Islet of Langerhans (tissue), 1 donor: ENCODE results near the gene RAD23B.
"Not testable (repeated sequence)": the region's sequence is repeated elsewhere in the genome, so short reads cannot be mapped to it uniquely, and the experiment has no call there.

Experiments used
- FAIRE-seq: peaks from one replicate; lab custom pipeline; 2011; peaks lifted over from hg19 to GRCh38; lab: Jason Lieb, UNC

Gene RAD23B

DNA sequence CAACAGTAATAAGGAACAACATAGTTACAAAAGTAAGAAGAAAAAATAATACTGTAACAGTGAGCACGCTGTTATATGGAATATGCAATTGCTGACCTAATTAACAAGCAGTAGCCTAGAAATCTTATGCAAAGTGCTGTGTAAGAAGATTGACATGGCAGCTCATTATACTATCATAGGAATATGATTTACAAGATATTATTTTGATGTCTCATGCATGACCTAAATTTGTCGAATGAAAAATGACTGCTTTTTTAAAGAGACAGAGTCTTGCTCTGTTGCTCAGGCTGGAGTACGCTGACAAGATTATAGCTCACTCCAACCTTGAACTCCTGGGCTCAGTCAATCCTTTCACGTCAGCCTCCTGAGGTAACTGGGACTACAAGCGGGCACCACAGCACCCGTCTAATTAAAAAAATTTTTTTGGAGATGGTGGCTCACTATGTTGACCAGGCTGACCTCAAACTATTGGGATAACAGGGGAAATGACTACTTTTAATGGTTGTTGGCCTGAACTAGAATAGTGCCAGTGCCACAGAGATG lies 10.5 kb downstream of the RAD23B start:
- no peak for FAIRE-seq

GRCh38 chr9:107294756-107295155 lies 11.7 kb downstream of the RAD23B start:
- FAIRE-seq, result no peak

DNA sequence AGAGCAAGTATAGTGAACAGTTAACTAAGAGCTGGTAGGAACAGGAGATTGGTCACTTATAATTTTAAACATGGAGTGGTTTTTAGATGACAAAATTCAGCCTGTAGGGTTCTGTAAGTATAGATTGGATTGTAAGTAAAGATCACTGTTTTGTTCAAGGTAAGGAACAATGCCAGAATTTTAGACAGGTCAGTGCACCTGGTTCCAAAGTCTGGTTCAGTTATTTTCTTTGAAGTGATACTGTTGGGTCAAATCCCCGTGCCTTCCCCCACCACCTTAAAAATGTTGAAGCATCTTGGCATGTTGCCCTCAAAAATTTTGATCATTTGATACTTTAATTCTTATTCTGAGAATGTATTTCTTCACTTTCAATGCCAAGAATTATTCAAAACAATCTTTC lies 12.9 kb downstream of the RAD23B start:
- no peak for FAIRE-seq

DNA sequence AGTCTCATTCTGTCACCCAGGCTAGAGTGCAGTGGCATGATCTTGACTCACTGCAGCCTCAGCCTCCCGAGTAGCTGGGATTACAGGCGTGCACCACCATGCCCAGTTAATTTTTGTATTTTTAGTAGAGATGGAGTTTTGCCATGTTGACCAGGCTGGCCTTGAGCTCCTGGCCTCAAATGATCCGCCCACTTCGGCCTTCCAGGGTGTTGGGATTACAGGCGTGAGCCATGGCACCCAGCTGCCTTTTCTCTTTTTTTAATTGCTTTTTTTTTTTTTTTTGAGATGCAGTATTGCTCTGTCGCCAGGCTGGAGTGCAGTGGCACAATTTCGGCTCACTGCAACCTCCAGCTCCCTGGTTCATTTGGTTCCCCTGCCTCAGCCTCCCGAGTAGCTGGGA lies 13.5 kb downstream of the RAD23B start:
- FAIRE-seq, result not testable (repeated sequence)

- no peak for FAIRE-seq
Measured at GRCh38 chr9:107299437-107299836, 16.4 kb downstream of the RAD23B start.

- no peak for FAIRE-seq
Measured at GRCh38 chr9:107306308-107306707, 23.2 kb downstream of the RAD23B start.

GRCh38 chr9:107307331-107307730 lies 24.3 kb downstream of the RAD23B start:
- FAIRE-seq, result no peak

DNA sequence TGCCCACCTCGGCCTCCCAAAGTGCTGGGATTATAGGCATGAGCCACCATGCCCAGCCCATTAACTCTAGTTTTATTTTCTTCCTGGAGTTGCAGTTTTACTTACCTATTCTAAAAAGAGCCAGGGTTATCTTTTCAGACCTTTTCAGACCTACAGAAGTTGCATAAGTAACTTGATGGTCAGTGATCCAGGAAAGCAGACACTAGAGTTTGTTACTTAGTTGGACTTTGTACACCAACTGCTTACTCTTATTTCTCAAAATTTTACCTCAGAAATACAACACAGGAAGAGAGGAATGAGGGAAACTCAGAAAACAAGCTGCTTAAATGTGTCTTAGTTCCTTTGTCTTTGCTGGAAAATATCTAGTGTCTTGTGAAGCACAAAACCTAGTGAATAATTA lies 25.4 kb downstream of the RAD23B start:
- no peak for FAIRE-seq

DNA sequence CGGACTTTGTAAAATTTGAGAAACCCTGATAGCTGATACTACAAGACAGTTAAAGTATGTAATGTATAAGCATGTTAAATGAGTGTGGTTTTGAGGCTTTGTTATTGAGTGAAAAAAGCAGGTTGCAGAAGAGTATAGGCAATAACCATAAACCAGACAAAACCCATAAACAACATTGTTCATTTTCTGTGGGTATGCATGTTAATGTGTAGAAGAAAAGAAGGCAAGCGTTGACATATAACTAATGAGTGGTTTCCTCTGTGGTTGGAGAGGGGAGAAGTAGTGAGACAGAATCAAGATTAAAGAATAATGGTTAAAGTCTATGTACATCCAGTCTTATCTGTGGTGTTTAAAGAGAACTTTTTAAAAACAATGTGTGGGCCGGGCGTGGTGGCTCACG lies 26.2 kb downstream of the RAD23B start:
- FAIRE-seq, result no peak

DNA sequence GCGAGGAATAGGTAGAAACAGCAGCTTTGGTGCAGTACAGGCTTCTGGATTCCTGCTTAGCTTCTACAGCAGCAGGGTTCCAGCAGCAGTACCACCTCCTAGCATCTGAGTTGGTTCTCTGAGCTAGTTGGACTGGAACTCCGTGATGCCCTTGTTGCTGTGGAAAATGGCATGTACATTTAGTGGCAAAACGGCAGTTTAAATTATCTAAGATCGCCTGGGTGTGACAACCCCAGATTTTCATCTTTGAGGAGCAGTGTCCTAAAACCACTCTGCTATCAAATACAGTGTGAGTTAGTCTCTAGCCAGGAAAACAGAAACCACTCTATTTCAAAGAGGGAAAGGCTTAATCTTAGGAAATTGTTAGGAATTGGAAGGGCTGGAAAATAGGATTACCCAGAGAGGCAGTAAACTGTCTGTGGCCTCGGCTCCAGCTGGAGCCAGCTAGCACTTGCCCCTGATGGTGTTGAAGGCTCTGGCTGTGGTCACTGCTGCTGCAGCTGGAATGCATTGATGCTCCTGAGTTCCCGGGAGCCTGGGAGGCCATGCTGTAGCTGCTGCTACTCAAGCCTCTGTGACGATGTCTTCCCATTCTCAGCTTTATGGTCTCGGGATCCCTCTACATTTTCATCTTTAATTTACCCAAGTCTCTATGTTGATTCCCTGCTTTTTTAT lies 29.4 kb downstream of the RAD23B start:
- no peak for FAIRE-seq

- FAIRE-seq, result no peak
Measured at GRCh38 chr9:107313555-107314096, 30.5 kb downstream of the RAD23B start.

DNA sequence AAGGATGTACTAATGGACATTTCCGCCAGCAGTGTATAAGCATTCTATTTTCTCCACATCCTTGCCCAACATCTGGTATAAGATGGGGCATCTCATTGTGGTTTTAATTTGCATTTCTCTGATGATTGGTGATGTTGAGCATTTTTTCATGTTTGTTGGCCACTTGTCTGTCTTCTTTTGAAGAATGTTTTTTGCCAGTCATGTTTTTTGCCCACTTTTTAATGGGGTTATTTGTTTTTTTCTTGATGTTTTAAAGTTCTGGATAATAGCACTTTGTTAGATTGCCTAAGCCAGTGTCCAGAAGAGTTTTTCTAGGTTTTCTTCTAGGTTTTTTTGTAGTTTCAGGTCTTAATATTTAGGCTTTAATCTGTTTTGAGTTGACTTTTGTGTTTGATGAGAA lies 31.7 kb downstream of the RAD23B start:
- FAIRE-seq, result no peak

GRCh38 chr9:107316795-107317661 lies 33.9 kb downstream of the RAD23B start:
- FAIRE-seq, result no peak

DNA sequence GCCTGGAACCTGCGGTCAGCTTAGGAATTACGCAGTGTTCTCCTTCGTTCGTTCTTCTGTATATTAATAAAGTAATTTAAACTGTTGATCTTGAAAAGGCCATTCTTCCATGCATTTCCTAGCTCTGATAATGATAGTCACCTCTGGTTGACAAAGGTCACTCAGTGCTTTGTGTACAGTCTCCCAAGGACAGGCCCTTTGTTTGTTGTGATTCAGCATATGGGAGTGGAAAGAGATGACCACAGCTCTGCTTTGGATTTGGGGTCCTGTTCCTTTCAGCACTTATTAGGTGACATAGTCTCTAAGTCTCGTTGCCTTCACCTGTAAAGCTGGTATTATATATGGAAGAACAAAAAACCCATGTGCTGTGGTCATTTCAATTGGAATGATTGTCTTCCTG lies 39.6 kb downstream of the RAD23B start:
- FAIRE-seq, result no peak

GRCh38 chr9:107323836-107324585 lies 40.9 kb downstream of the RAD23B start:
- no peak for FAIRE-seq

DNA sequence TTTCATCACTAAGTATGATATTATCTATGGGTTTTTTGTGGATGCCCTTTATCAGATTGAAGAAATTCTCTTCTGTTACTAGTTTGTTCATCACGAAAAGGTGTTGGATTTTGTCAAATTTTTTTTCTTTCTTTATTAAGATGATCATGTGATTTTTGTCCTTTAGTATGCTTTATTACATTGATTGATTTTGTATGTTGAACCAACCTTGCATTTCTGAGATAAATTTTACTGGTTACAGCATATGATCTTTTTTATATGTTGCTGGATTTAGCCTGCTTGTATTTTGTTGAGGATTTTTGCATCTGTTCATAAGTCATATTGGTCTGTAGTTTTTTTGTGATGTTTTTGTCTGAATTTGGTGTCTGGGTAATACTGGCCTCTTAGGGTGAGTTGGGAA lies 42.8 kb downstream of the RAD23B start:
- FAIRE-seq, result no peak

GRCh38 chr9:107328510-107328909 lies 45.4 kb downstream of the RAD23B start:
- FAIRE-seq, result no peak

DNA sequence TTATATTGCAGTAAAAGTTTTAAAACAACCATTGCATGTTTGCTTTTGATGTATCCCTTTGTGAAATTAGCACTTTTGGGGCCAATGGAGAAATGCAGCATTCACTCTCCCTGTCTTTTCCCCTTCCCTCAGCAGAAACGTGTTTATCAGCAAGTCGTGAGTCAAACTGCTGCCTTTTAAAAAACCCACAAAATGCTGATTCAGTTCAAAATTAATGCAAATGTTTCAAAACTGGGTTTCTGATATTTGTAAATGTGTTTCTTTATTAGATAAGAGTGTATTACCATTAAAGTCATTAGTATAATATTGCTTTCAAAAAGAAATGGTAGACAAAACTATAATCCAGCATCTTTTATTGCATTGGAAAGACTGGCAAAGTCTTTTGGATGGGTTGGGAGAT lies 47.3 kb downstream of the RAD23B start:
- peak; percentile 76 for FAIRE-seq

GRCh38 chr9:107332883-107333282 lies 49.8 kb downstream of the RAD23B start:
- FAIRE-seq, result no peak

DNA sequence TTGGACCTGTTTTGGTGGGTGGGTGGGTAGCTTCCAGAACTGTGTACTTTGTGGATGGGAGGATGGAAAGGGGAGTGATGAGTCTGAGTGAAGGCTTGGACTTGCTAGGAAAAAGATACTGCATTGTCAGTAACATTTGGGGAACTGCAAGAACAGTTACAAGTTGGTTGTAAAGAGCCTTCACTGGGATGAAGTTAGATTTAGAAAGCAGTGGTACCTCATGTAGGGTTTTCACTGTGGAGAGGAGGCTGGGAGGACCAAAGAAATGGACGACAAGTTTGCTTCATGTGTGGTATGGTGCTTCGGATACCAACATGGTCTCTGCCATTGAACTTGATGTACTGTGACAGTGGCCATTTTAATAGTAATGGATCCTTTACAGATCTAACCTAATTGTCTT lies 50.3 kb downstream of the RAD23B start:
- FAIRE-seq, result no peak

DNA sequence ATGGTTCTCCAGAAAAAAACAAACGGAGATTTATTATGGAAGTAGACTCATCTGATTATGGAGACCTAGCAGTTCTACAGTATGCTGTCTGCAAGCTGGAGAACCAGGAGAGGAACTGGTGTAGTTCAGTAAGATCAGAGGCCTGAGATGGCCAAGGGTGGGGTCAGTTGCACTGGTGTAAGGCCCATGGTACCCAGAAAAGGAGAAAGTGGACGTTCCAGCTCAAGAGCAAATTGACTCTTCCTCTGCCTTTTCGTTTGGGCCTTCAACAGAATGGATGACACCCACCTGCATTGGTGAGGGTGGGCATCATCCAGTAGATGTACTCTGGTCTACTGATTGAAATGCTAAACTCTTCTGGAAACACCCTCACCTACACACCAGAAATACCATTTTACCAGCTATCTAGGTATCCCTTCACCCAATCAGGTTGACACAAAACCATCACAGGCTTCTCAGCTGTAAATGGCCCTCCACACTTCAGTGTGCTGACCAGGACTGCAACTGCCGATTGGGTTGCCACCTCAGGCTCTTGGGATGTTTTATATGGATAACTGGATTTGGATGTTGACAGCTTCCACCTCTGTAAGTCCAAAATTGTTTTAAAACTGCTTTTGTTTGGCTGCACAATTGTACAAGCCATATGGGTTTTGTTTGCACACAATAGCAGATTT lies 51.2 kb downstream of the RAD23B start:
- no peak for FAIRE-seq

DNA sequence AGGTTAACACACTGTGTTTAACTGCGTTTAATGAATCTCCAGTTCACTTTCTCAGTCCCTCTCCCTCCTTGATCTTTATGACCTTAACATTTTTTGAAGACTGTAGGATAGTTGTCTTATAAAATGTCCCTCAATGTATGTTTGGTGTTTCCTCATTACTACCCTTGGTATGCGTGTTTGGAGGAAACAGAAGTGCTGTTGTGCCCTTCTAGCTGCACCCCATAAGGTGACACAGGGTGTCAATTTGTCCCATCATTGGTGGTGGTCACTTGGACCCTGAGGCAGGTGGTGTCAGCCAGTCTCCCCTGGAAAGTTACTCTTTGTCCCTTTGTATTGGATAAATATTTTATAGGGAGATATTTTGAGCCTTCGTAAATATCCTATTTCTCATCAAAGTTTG lies 52.3 kb downstream of the RAD23B start:
- FAIRE-seq, result no peak
